ENCODE results near the gene ANKRD40CL. TPM values are rescaled to one million over a fixed set of nuclear protein-coding genes. Genes with fewer than 3 reads are reported as not detected.
"Not testable (repeated sequence)": the region's sequence is repeated elsewhere in the genome, so short reads cannot be mapped to it uniquely, and the experiment has no call there.

ANKRD40CL gene
- total and polyA plus RNA-seq, 9 donors: not detected

DNA sequence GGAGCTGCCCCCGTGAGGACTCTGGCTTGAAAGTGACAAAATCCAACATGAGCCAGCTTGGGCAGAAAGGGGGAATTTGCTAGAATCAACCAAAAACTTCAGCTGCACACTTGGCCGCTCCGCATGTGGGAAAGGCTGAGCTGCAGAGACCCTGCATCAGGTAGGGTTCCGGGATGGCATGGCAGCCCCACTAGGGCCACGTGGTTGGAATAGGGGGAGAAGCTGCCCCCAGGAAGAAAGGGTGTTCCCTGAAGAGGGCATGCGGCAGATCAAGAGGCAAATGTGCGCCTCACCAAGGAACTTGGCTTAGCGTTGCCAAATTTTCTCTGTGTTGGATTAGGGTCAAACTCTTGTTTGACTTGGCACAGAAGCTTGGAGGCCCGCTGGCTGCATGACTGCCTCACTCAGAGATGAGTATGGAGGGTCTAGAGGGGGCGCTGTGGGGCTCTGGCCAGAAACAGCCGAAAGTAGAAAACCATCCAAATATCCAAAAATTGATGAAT, 38.9 kb upstream of the ANKRD40CL start:
- Histone ChIP-seq H3K36me3 (no peaks in the 10 kb centered on the region), H3K27ac (no peak overlapping the region), H3K27me3 (no peaks in the 10 kb centered on the region), H3K9me3 (no peaks in the 10 kb centered on the region), H3K4me1 (ENCODE audit: insufficient read depth) (peaks cover 3% of the 10 kb centered on the region), H3K4me3 (no peak overlapping the region)
- 47 to 59% (median 55%) methylated on average over 11 of the region's 11 CpGs for WGBS, 3 donors
- intact Hi-C loops (cut with DNase I): no loop called here
- peak in 1 of 5 donors; percentile 69 for DNase-seq
- TF ChIP-seq, protein P1, sequence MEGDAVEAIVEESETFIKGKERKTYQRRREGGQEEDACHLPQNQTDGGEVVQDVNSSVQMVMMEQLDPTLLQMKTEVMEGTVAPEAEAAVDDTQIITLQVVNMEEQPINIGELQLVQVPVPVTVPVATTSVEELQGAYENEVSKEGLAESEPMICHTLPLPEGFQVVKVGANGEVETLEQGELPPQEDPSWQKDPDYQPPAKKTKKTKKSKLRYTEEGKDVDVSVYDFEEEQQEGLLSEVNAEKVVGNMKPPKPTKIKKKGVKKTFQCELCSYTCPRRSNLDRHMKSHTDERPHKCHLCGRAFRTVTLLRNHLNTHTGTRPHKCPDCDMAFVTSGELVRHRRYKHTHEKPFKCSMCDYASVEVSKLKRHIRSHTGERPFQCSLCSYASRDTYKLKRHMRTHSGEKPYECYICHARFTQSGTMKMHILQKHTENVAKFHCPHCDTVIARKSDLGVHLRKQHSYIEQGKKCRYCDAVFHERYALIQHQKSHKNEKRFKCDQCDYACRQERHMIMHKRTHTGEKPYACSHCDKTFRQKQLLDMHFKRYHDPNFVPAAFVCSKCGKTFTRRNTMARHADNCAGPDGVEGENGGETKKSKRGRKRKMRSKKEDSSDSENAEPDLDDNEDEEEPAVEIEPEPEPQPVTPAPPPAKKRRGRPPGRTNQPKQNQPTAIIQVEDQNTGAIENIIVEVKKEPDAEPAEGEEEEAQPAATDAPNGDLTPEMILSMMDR (IDR thresholded peaks at IDR 0.05): no peak
- TF ChIP-seq POLR2A (IDR thresholded peaks at IDR 0.05) (no peak), EP300 (IDR thresholded peaks at IDR 0.05) (no peak)

- H3K27me3 ChIP-seq: no peaks in the 10 kb centered on the region
- H3K27ac ChIP-seq: no peak overlapping the region
- WGBS, 3 donors: 40 to 45% (median 42%) methylated on average over 6 of the region's 6 CpGs
- intact Hi-C loops (cut with DNase I): no loop called here
- peaks cover 3% of the 10 kb centered on the region for H3K4me1 ChIP-seq (ENCODE audit: insufficient read depth)
- no peak overlapping the region for H3K4me3 ChIP-seq
- TF ChIP-seq EP300 (IDR thresholded peaks at IDR 0.05): no peak
- TF ChIP-seq POLR2A (IDR thresholded peaks at IDR 0.05): no peak
- TF ChIP-seq, protein P1 (IDR thresholded peaks at IDR 0.05): no peak
- H3K36me3 ChIP-seq: no peaks in the 10 kb centered on the region
- peak in 1 of 5 donors; percentile 58 for DNase-seq
- no peaks in the 10 kb centered on the region for H3K9me3 ChIP-seq
These were observed 38.2 kb upstream of the ANKRD40CL start for GRCh38 chr17:50805486-50805885.

DNA sequence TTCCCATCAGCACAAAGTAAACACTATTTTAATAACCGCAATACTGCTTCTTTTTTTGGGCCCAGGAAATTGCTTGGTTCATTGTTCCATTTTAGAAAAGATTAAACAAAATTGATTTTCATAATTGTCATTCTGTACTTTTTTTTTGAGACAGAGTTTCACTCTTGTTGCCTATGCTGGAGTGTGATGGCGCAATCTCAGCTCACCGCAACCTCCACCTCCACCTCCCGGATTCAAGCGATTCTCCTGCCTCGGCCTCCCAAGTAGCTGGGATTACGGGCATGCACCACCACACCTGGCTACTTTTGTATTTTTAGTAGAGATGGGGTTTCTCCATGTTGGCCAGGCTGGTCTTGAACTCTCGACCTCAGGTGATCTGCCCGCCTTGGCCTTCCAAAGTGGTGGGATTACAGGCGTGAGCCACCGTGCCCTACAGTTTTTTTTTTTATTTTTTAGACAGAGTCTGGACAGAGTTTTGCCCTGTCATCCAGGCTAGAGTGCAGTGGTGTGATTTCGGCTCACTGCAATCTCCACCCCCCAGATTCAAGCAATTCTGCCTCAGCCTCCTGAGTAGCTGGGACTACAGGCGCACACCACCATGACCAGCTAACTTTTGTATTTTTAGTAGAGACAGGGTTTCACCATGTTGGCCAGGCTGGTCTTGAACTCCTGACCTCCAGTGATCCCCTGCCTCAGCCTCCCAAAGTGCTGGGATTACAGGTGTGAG, 37.6 kb upstream of the ANKRD40CL start:
- H3K4me3 ChIP-seq; H3K9me3 ChIP-seq; H3K36me3 ChIP-seq; H3K27me3 ChIP-seq; H3K27ac ChIP-seq; H3K4me1 ChIP-seq (ENCODE audit: insufficient read depth); DNase-seq; intact Hi-C loops (cut with DNase I): not testable (repeated sequence)
- 93 to 97% (median 96%) methylated on average over 13 of the region's 13 CpGs for WGBS, 3 donors

DNA sequence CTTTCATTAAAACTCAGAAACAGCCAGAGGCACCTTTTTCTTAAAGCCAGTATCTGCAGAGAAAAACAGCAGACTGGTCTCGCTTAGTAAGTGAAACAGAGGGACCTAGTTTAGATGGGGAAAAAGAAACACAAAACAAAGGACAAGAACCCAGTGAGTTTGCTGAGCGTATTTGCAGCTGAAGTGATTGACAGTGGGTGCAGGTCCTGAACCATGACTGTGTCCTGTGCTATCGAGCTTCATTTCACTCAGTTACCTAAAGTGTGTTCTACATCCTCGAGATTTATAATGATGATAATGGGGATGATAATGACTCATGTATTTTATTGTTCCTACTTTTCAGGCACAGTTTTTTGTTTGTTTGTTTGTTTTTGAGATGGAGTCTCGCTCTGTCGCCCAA, 36.4 kb upstream of the ANKRD40CL start:
- 80 to 88% (median 81%) methylated on average over 6 of the region's 6 CpGs for WGBS, 3 donors
- Histone ChIP-seq H3K27ac (no peak overlapping the region), H3K36me3 (no peaks in the 10 kb centered on the region), H3K27me3 (no peaks in the 10 kb centered on the region), H3K9me3 (no peaks in the 10 kb centered on the region), H3K4me3 (no peak overlapping the region), H3K4me1 (ENCODE audit: insufficient read depth) (peaks cover 3% of the 10 kb centered on the region)
- TF ChIP-seq POLR2A (IDR thresholded peaks at IDR 0.05) (no peak), EP300 (IDR thresholded peaks at IDR 0.05) (no peak)
- TF ChIP-seq, protein P1 (IDR thresholded peaks at IDR 0.05): no peak
- no peak for DNase-seq
- intact Hi-C loops (cut with DNase I): no loop called here

Measured in ovary (tissue), 9 donors.